ENCODE data around the gene MZF1. TPM values are rescaled to one million over a fixed set of nuclear protein-coding genes. Genes with fewer than 3 reads are reported as not detected.

Gene MZF1
- total and polyA plus RNA-seq, 2 experiments from 2014 or later = 10.2 to 21.8 TPM

- H3K4me3 ChIP-seq = peak within 1 kb of the TSS; percentile 84
- H3K4me3 Mint-ChIP-seq = peak within 1 kb of the TSS; percentile 97
- peaks cover 20% of the 10 kb centered on the region for H3K79me2 ChIP-seq (replicated peaks; ENCODE audit: insufficient read depth)
- peaks cover 8% of the 10 kb centered on the region; the same call in 2 of the 3 replicates for H3K9me3 Mint-ChIP-seq
- peak within 1 kb of the TSS; percentile 98 for H3K4me2 ChIP-seq
- H3K27ac Mint-ChIP-seq = peak within 1 kb of the TSS; percentile 100
- TF ChIP-seq ETS1 (IDR thresholded peaks at IDR 0.05) (no peak), STAT1 (IDR thresholded peaks at IDR 0.05; ENCODE audit: unreplicated experiment) (no peak), ZNF331 (CRISPR knock-in tag; IDR thresholded peaks at IDR 0.05; ENCODE audit: low read depth) (no peak), EZH2phosphoT487 (IDR thresholded peaks at IDR 0.05; ENCODE audit: unreplicated experiment) (no peak), POLR2AphosphoS5 (IDR thresholded peaks at IDR 0.05; ENCODE audit: low read depth) (no peak), CTCF (conservative IDR thresholded peaks at IDR 0.05; ENCODE audit: low read depth in 2 of 2) (no peak), JUNB (IDR thresholded peaks at IDR 0.05; ENCODE audit: unreplicated experiment) (no peak), NANOG (IDR thresholded peaks at IDR 0.05; ENCODE audit: borderline replicate concordance) (no peak), ZNF114 (CRISPR knock-in tag; IDR thresholded peaks at IDR 0.05) (no peak), REST (IDR thresholded peaks at IDR 0.05; ENCODE audit: unreplicated experiment) (no peak), ZNF462 (CRISPR knock-in tag; IDR thresholded peaks at IDR 0.05) (no peak), CREB1 (CRISPR knock-in tag; IDR thresholded peaks at IDR 0.05; ENCODE audit: low read depth) (no peak), EZH2 (IDR thresholded peaks at IDR 0.05; ENCODE audit: low read depth, unreplicated experiment) (no peak)
- H3K4me1 ChIP-seq (ENCODE audit: insufficient read depth) = peaks cover 23% of the 10 kb centered on the region
- H3K27me3 ChIP-seq (ENCODE audit: insufficient read depth) = peaks cover 32% of the 10 kb centered on the region
- peaks cover 39% of the 10 kb centered on the region for H3K36me3 Mint-ChIP-seq (ENCODE audit: low read depth)
- H3K36me3 ChIP-seq (ENCODE audit: insufficient read depth) = 0 out of 2 replicates have a peak, but pooled peaks cover 2% of the 10 kb centered on the region
- peak within 1 kb of the TSS; percentile 98 for H3K27ac ChIP-seq (ENCODE audit: low read depth)
- H3F3A ChIP-seq (replicated peaks; ENCODE audit: low read depth) = peaks cover 54% of the 10 kb centered on the region
- no peak for ATAC-seq
- H2AFZ ChIP-seq = no peak within 1 kb of the TSS
- H3K4me1 Mint-ChIP-seq = peaks cover 45% of the 10 kb centered on the region
- peaks cover 5% of the 10 kb centered on the region; the same call in 1 of the 2 replicates for H3K9me2 ChIP-seq (ENCODE audit: insufficient read depth)
- peaks cover 64% of the 10 kb centered on the region for H3K27me3 Mint-ChIP-seq (ENCODE audit: insufficient read depth, low read depth, poor library complexity)
- H4K20me1 ChIP-seq (replicated peaks; ENCODE audit: insufficient read depth) = no peaks in the 10 kb centered on the region; the same call in 1 of the 2 replicates
- peak; percentile 63 for DNase-seq (ENCODE audit: low spot score)
Measured at GRCh38 chr19:58558066-58558622, 15.0 kb downstream of the MZF1 start, which contains the start of gene UBE2M. TSS of gene UBE2M (minus strand) at chr19:58558611. CDS start at chr19:58558381, 230 bp downstream.
